Measurements from ENCODE around the gene DDX39B.

The DDX39B gene

DNA sequence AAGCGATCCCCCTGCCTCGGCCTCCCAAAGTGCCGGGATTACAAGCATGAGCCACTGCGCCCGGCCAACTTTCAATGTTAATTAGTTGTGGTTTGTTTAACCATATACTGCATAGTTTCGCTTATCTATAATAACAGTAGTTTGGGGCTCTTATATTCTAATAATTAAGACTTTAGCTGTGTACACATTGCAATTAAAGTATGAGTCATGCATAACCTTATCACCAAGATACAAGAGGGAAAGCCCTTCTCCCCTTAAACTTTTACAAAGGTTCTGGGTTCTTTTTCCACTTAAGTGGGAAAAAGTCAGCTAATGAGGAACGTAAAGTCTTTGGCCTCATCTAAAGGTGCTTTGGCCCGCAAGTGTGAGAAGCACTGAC lies 16.3 kb downstream of the DDX39B start:
- Histone ChIP-seq H3K4me3 (ENCODE audit: low read depth, low read length, poor library complexity, severe bottlenecking) (no peak overlapping the region), H3K36me3 (ENCODE audit: insufficient read depth, low read length) (peaks cover 13% of the 10 kb centered on the region), H2AFZ (ENCODE audit: low read length) (no peak overlapping the region), H3K9ac (ENCODE audit: low read length) (no peak overlapping the region), H3K4me1 (ENCODE audit: insufficient read depth, low read length, severe bottlenecking) (no peaks in the 10 kb centered on the region), H4K20me1 (ENCODE audit: insufficient read depth, low read length) (no peaks in the 10 kb centered on the region), H3K27me3 (ENCODE audit: insufficient read depth, low read length) (no peaks in the 10 kb centered on the region; the same call in 1 of the 2 replicates), H3K9me2 (ENCODE audit: low read depth, low read length) (no peaks in the 10 kb centered on the region), H3K79me2 (ENCODE audit: insufficient read depth, low read length) (no peaks in the 10 kb centered on the region), H3F3A (ENCODE audit: insufficient read depth, low read length) (peaks cover 5% of the 10 kb centered on the region; the same call in 1 of the 2 replicates), H3K27ac (ENCODE audit: low read depth, low read length, poor library complexity, severe bottlenecking) (no peak overlapping the region), H3K4me2 (ENCODE audit: low read length) (no peak overlapping the region), H3K9me3 (ENCODE audit: low read length) (no peaks in the 10 kb centered on the region)
- TF ChIP-seq EZH2 (IDR thresholded peaks at IDR 0.05; ENCODE audit: borderline replicate concordance, low read length), result no peak
- TF ChIP-seq, protein P1, sequence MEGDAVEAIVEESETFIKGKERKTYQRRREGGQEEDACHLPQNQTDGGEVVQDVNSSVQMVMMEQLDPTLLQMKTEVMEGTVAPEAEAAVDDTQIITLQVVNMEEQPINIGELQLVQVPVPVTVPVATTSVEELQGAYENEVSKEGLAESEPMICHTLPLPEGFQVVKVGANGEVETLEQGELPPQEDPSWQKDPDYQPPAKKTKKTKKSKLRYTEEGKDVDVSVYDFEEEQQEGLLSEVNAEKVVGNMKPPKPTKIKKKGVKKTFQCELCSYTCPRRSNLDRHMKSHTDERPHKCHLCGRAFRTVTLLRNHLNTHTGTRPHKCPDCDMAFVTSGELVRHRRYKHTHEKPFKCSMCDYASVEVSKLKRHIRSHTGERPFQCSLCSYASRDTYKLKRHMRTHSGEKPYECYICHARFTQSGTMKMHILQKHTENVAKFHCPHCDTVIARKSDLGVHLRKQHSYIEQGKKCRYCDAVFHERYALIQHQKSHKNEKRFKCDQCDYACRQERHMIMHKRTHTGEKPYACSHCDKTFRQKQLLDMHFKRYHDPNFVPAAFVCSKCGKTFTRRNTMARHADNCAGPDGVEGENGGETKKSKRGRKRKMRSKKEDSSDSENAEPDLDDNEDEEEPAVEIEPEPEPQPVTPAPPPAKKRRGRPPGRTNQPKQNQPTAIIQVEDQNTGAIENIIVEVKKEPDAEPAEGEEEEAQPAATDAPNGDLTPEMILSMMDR (IDR thresholded peaks at IDR 0.05; ENCODE audit: low read length), result no peak

DNA sequence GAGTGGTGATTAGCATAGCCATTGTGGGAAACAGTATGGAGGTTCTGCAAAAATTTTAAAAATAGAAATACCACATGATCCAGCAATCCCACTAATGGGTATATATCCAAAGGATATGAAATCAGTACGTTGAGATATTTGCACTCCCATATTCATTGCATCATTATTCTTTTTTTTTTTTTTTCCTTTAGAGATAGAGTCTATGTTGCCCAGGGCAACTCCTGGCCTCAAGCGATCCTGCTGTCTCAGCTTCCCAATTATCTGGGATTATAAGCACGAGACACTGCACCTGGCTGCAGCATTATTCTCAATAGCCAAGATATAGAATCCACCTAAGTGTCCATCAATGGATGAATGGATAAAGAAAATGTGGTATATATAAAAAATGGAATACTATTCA lies 20.0 kb downstream of the DDX39B start:
- Histone ChIP-seq H3K4me2 (ENCODE audit: low read length) (no peak overlapping the region), H3K9me2 (ENCODE audit: low read depth, low read length) (no peaks in the 10 kb centered on the region)
- TF ChIP-seq, protein P1 (IDR thresholded peaks at IDR 0.05; ENCODE audit: low read length), result no peak
- no peak for TF ChIP-seq EZH2 (IDR thresholded peaks at IDR 0.05; ENCODE audit: borderline replicate concordance, low read length)

DNA sequence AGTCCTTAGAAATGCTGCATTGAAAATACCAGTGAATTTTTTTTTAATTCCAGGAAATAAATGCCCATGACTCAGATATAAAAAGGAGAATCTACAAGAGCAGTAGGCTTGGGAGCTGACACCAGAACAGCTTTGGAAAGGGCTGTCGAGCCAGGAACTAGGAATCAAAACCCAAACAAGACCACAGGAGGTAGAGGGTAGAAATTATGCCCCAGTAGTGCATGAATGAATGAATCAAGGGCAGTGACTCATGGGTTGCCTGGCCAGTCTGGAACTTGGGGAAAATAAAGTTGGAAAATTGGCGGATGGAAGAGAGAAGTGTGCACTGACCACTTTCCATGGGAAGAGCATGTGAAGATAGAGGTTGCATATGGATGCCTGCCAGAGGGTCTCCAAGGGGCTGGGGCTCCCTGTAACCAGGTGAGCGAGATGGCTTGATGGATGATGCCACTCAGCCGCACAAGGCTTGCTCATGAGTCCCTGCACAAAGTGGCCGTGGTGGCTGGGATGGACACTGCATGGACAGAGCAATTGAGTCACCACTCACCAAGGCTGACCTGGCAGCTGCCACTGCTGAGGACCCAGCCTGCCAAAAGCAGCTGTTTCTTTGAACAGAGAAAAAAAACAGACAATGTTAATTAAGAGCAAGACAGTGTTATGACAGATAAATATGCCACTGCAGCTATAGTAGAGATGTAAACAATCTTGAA lies 28.2 kb downstream of the DDX39B start:
- TF ChIP-seq, protein P1 (IDR thresholded peaks at IDR 0.05; ENCODE audit: low read length), result no peak
- TF ChIP-seq EZH2 (IDR thresholded peaks at IDR 0.05; ENCODE audit: borderline replicate concordance, low read length), result no peak
- no peak overlapping the region for H3K4me3 ChIP-seq (ENCODE audit: low read depth, low read length, poor library complexity, severe bottlenecking)

More for the DNA sequence above, 20.0 kb downstream of the DDX39B start:
- Histone ChIP-seq H3K79me2 (ENCODE audit: insufficient read depth, low read length) (no peaks in the 10 kb centered on the region), H3K9me3 (ENCODE audit: low read length) (no peaks in the 10 kb centered on the region), H3F3A (ENCODE audit: insufficient read depth, low read length) (no peaks in the 10 kb centered on the region), H3K27me3 (ENCODE audit: insufficient read depth, low read length) (no peaks in the 10 kb centered on the region; the same call in 1 of the 2 replicates), H2AFZ (ENCODE audit: low read length) (no peak overlapping the region), H3K36me3 (ENCODE audit: insufficient read depth, low read length) (no peaks in the 10 kb centered on the region), H3K9ac (ENCODE audit: low read length) (no peak overlapping the region), H3K27ac (ENCODE audit: low read depth, low read length, poor library complexity, severe bottlenecking) (no peak overlapping the region), H3K4me1 (ENCODE audit: insufficient read depth, low read length, severe bottlenecking) (no peaks in the 10 kb centered on the region), H3K4me3 (ENCODE audit: low read depth, low read length, poor library complexity, severe bottlenecking) (no peak overlapping the region), H4K20me1 (ENCODE audit: insufficient read depth, low read length) (no peaks in the 10 kb centered on the region)

More for the DNA sequence above, 28.2 kb downstream of the DDX39B start:
- Histone ChIP-seq H2AFZ (ENCODE audit: low read length) (no peak overlapping the region), H3K9ac (ENCODE audit: low read length) (no peak overlapping the region), H3K27ac (ENCODE audit: low read depth, low read length, poor library complexity, severe bottlenecking) (no peak overlapping the region), H3K4me1 (ENCODE audit: insufficient read depth, low read length, severe bottlenecking) (no peaks in the 10 kb centered on the region), H3K9me2 (ENCODE audit: low read depth, low read length) (no peaks in the 10 kb centered on the region), H3K4me2 (ENCODE audit: low read length) (no peak overlapping the region), H3K79me2 (ENCODE audit: insufficient read depth, low read length) (no peaks in the 10 kb centered on the region), H3K27me3 (ENCODE audit: insufficient read depth, low read length) (no peaks in the 10 kb centered on the region), H3K9me3 (ENCODE audit: low read length) (no peaks in the 10 kb centered on the region), H3F3A (ENCODE audit: insufficient read depth, low read length) (no peaks in the 10 kb centered on the region), H4K20me1 (ENCODE audit: insufficient read depth, low read length) (no peaks in the 10 kb centered on the region), H3K36me3 (ENCODE audit: insufficient read depth, low read length) (peaks cover 24% of the 10 kb centered on the region)
